Measurements from ENCODE around the gene STEAP3.

DNA sequence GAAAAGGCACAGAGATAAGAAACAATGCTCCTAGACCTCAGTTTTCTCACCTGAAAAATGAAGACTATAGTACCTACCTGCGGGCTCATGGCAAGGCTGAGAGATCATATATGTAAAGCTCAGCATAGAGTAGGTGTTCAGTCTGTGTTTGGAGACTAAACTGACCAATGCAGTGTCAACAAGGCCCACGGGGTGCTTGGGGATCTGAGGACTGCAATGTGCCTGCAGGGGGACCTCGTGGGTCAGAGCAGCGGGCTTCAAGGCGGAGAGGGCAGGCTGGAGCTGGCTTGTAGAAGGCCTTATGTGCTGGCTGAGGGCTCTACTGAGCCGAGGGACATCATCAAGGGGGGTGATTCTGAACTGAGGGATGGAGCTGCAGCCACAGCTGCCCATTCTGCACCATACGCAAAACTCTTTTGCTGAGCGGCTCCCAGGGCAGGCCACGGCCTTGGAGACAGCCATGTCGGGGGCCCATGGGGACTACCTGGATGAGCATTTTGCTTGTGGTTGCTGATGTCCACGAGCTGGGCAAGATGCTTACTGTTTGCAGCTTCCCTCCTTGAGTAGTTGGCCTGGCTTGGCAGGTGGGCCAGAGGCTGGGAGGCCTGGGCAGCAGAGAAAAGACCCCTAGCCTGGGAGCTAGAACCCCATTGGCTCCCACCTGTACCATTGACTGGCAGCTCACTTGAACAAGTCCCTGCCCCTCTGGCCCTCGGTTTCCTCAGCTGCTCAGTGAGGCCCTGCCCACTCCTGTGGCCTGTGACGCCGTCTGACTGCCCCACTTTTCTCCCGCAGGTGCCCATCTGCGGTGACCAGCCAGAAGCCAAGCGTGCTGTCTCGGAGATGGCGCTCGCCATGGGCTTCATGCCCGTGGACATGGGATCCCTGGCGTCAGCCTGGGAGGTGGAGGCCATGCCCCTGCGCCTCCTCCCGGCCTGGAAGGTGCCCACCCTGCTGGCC lies 23.5 kb downstream of the STEAP3 start:
- TF ChIP-seq ELF4 (CRISPR knock-in tag; IDR thresholded peaks at IDR 0.05; ENCODE audit: low read depth), result no peak
- TF ChIP-seq, protein P1, sequence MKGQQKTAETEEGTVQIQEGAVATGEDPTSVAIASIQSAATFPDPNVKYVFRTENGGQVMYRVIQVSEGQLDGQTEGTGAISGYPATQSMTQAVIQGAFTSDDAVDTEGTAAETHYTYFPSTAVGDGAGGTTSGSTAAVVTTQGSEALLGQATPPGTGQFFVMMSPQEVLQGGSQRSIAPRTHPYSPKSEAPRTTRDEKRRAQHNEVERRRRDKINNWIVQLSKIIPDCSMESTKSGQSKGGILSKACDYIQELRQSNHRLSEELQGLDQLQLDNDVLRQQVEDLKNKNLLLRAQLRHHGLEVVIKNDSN (CRISPR knock-in tag; IDR thresholded peaks at IDR 0.05), result no peak
